Measurements from ENCODE around the gene RTEL1. TPM values are rescaled to one million over a fixed set of nuclear protein-coding genes. Genes with fewer than 3 reads are reported as not detected.

The RTEL1 gene
- total RNA-seq, 1 experiment from 2014 or later = 58.0 TPM

DNA sequence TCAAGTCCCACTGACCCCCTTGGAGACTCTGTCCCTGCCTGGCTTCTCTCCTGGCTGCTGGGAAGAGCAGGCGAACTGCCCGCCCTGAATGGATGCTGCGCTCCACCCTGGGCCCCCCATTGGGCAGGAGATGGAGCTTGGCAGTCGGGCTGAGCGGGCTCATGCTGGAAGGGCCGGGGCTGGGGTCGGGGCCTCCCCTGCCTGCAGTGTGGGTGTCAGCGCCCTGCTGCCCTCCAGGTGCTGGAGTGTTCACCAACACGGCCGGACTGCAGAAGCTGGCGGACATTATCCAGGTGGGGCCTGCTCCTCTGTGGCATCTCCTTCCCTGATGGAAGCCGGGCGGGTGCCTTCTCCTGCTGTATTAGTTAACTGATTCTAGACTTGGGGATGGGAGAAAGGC lies 22.3 kb downstream of the RTEL1 start (continued):
- TF ChIP-seq, protein P1, sequence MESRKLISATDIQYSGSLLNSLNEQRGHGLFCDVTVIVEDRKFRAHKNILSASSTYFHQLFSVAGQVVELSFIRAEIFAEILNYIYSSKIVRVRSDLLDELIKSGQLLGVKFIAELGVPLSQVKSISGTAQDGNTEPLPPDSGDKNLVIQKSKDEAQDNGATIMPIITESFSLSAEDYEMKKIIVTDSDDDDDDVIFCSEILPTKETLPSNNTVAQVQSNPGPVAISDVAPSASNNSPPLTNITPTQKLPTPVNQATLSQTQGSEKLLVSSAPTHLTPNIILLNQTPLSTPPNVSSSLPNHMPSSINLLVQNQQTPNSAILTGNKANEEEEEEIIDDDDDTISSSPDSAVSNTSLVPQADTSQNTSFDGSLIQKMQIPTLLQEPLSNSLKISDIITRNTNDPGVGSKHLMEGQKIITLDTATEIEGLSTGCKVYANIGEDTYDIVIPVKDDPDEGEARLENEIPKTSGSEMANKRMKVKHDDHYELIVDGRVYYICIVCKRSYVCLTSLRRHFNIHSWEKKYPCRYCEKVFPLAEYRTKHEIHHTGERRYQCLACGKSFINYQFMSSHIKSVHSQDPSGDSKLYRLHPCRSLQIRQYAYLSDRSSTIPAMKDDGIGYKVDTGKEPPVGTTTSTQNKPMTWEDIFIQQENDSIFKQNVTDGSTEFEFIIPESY (IDR thresholded peaks at IDR 0.05; ENCODE audit: extremely low read depth, insufficient replicate concordance, low read length) = no peak
- TF ChIP-seq, protein P2, sequence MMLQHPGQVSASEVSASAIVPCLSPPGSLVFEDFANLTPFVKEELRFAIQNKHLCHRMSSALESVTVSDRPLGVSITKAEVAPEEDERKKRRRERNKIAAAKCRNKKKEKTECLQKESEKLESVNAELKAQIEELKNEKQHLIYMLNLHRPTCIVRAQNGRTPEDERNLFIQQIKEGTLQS (IDR thresholded peaks at IDR 0.05) = no peak
- TF ChIP-seq CEBPB (IDR thresholded peaks at IDR 0.05; ENCODE audit: low read depth) = no peak
- no peak for TF ChIP-seq FOSL1 (IDR thresholded peaks at IDR 0.05; ENCODE audit: low read depth)
- no peak for TF ChIP-seq CBX3 (IDR thresholded peaks at IDR 0.05; ENCODE audit: low read depth)
- no peak for TF ChIP-seq ELF1 (IDR thresholded peaks at IDR 0.05; ENCODE audit: borderline replicate concordance, low read depth)
- TF ChIP-seq SP1 (IDR thresholded peaks at IDR 0.05; ENCODE audit: low read depth) = no peak
- no peak for TF ChIP-seq EGR1 (IDR thresholded peaks at IDR 0.05; ENCODE audit: low read depth)
- no peak for TF ChIP-seq EZH2 (IDR thresholded peaks at IDR 0.05)

DNA sequence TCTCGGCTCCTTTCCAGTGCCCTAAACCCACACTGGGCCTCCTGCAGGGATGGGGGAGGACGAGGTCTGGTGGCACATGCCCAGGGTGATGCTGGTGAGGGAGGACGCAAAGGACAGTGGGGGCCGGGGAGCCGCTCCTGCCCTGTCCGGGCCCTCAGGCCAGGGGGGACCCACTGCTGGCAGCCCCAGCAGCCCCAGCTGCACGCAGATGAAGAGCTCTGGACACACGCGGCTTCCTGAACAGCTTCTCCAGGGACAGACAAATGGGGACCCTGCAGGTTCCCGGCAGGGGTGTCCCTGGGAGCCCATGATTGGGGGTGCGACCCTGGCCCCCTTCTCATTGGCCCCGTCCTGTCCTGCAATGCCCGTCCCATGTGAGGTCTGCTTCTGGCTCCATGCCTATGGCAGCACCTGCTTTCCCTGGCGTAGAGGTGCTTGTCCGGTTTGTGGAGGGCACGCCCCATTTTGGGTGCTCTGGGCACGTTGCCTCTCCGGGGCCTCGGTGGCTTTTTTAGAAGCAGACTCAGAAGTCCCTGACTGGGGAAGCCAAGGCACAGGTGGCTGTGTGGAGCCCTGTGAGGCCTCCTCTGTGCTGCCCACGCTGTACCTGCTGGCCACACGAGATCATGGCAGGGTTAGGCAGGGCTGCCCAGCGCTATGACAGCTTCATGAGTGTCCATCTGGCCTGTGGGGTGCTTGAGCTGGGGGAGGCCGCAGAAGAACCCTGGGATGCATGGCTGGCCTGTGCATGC lies 22.9 kb downstream of the RTEL1 start:
- Histone ChIP-seq H3K4me2 (ENCODE audit: low read length) (peak overlapping the region; percentile 83), H3K27me3 (ENCODE audit: insufficient read depth, low read length) (no peaks in the 10 kb centered on the region), H3K9me2 (ENCODE audit: insufficient read depth) (no peaks in the 10 kb centered on the region), H4K20me1 (ENCODE audit: insufficient read depth) (no peaks in the 10 kb centered on the region), H2AFZ (ENCODE audit: low read depth, low read length, poor library complexity, severe bottlenecking) (no peak overlapping the region), H3K9ac (ENCODE audit: low read length) (peak overlapping the region; percentile 69), H3K9me3 (ENCODE audit: control insufficient read depth in 1 of 2, insufficient read depth in 1 of 2, low read depth in 1 of 2, low read length in 2 of 2) (no peaks in the 10 kb centered on the region), H3K79me2 (ENCODE audit: insufficient read depth, low read length) (peaks cover 30% of the 10 kb centered on the region), H3K36me3 (ENCODE audit: control insufficient read depth in 1 of 2, insufficient read depth in 2 of 2, low read length in 2 of 2) (peaks cover 2 to 7% of the 10 kb centered on the region in 2 experiments; a peak in 2 of 4 replicates), H3K4me3 (replicated peaks in 1 of 2; ENCODE audit: low read depth in 1 of 2, low read length in 2 of 2) (no peak overlapping the region), H3K27ac (ENCODE audit: low read depth, low read length) (peak overlapping the region; percentile 100), H3K4me1 (ENCODE audit: control insufficient read depth in 1 of 2, insufficient read depth in 2 of 2, low read length in 2 of 2) (peaks cover 45 to 56% of the 10 kb centered on the region in 2 experiments)
- CTCF ChIA-PET = no interaction called here
- TF ChIP-seq CBX3 (IDR thresholded peaks at IDR 0.05; ENCODE audit: low read depth) (no peak), SIN3A (IDR thresholded peaks at IDR 0.05; ENCODE audit: low read depth) (no peak), ELF1 (IDR thresholded peaks at IDR 0.05; ENCODE audit: borderline replicate concordance, low read depth) (no peak), SRF (IDR thresholded peaks at IDR 0.05; ENCODE audit: low read depth) (no peak), POLR2AphosphoS5 (IDR thresholded peaks at IDR 0.05; ENCODE audit: low read depth, low read length) (no peak), SP1 (IDR thresholded peaks at IDR 0.05; ENCODE audit: low read depth) (no peak), ZNF274 (IDR thresholded peaks at IDR 0.05; ENCODE audit: low read depth, low read length) (no peak), ZFX (IDR thresholded peaks at IDR 0.05) (no peak), POLR2A (IDR thresholded peaks at IDR 0.05; ENCODE audit: borderline replicate concordance, extremely low read depth, insufficient read depth, insufficient read length) (no peak)
- TF ChIP-seq, protein P3, sequence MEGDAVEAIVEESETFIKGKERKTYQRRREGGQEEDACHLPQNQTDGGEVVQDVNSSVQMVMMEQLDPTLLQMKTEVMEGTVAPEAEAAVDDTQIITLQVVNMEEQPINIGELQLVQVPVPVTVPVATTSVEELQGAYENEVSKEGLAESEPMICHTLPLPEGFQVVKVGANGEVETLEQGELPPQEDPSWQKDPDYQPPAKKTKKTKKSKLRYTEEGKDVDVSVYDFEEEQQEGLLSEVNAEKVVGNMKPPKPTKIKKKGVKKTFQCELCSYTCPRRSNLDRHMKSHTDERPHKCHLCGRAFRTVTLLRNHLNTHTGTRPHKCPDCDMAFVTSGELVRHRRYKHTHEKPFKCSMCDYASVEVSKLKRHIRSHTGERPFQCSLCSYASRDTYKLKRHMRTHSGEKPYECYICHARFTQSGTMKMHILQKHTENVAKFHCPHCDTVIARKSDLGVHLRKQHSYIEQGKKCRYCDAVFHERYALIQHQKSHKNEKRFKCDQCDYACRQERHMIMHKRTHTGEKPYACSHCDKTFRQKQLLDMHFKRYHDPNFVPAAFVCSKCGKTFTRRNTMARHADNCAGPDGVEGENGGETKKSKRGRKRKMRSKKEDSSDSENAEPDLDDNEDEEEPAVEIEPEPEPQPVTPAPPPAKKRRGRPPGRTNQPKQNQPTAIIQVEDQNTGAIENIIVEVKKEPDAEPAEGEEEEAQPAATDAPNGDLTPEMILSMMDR (IDR thresholded peaks at IDR 0.05 in 2 of 3, conservative IDR thresholded peaks at IDR 0.05 in 1 of 3; ENCODE audit: borderline replicate concordance in 1 of 3, insufficient read depth in 1 of 3, low read depth in 2 of 3, low read length in 2 of 3) = no peak
- TF ChIP-seq, protein P1 (IDR thresholded peaks at IDR 0.05; ENCODE audit: extremely low read depth, insufficient replicate concordance, low read length) = no peak
- ATAC-seq (no peak), DNase-seq (ENCODE audit: low read depth, low spot score) (no peak)
- POLR2A ChIA-PET = interaction anchor here (1.7 to 2.4 kb wide), 3 partner anchors 11 to 23 kb away, joined by 7 to 14 read pairs (median 7); partner anchors contain the start of gene RTEL1
- intact Hi-C loops (cut with micrococcal nuclease) = loop anchor here (5.0 kb wide), 1 partner anchor 144 kb away; the partner anchor contains the start of gene PTK6
- RAD21 ChIA-PET (ENCODE audit: low non-redundant PET in 1 of 2, low total read pairs in 2 of 2, uncharacterized antibody in 2 of 2, unreplicated experiment in 2 of 2) = no interaction called here
- BruUV-seq (replicated peaks) = no TSS peak

Measured in HCT116 (cell line).